ENCODE measurements around the gene GRID2.

DNA sequence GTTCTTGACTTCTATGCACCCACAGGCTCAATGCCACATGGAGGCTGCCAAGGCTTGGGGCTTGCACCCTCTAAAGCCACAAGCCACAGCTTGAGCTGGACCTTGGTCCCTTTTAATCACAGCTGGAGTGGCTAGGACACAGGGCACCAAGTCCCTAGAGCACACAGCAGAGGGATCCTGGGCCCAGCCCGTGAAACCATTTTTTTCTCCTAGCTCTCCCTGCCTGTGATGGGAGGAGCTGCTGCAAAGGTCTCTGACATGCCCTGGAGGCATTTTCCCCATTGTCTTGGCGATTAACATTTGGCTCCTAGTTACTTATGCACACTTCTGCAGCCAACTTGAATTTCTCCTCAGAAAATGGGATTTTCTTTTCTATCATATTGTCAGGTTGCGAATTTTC lies 410.9 kb downstream of the GRID2 start:
- no peak for TF ChIP-seq SMC3 (IDR thresholded peaks at IDR 0.05; ENCODE audit: low read depth, low read length)
- no peak for TF ChIP-seq RFX5 (IDR thresholded peaks at IDR 0.05; ENCODE audit: low read depth, low read length)
- TF ChIP-seq, protein P1, sequence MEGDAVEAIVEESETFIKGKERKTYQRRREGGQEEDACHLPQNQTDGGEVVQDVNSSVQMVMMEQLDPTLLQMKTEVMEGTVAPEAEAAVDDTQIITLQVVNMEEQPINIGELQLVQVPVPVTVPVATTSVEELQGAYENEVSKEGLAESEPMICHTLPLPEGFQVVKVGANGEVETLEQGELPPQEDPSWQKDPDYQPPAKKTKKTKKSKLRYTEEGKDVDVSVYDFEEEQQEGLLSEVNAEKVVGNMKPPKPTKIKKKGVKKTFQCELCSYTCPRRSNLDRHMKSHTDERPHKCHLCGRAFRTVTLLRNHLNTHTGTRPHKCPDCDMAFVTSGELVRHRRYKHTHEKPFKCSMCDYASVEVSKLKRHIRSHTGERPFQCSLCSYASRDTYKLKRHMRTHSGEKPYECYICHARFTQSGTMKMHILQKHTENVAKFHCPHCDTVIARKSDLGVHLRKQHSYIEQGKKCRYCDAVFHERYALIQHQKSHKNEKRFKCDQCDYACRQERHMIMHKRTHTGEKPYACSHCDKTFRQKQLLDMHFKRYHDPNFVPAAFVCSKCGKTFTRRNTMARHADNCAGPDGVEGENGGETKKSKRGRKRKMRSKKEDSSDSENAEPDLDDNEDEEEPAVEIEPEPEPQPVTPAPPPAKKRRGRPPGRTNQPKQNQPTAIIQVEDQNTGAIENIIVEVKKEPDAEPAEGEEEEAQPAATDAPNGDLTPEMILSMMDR (conservative IDR thresholded peaks at IDR 0.05; ENCODE audit: low read depth, low read length): no peak
- TF ChIP-seq CEBPB (IDR thresholded peaks at IDR 0.05; ENCODE audit: low read depth, low read length): no peak
- TF ChIP-seq ELK1 (IDR thresholded peaks at IDR 0.05; ENCODE audit: borderline replicate concordance, low read depth, low read length): no peak
- no peak for TF ChIP-seq POLR2A (IDR thresholded peaks at IDR 0.05; ENCODE audit: low read depth, low read length)
- no peak for TF ChIP-seq RAD21 (IDR thresholded peaks at IDR 0.05; ENCODE audit: low read length)
- TF ChIP-seq, protein P2, sequence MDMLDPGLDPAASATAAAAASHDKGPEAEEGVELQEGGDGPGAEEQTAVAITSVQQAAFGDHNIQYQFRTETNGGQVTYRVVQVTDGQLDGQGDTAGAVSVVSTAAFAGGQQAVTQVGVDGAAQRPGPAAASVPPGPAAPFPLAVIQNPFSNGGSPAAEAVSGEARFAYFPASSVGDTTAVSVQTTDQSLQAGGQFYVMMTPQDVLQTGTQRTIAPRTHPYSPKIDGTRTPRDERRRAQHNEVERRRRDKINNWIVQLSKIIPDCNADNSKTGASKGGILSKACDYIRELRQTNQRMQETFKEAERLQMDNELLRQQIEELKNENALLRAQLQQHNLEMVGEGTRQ (IDR thresholded peaks at IDR 0.05; ENCODE audit: low read depth, low read length): no peak
- no peak for TF ChIP-seq MAZ (IDR thresholded peaks at IDR 0.05; ENCODE audit: borderline replicate concordance, low read depth, low read length)
- no peak for TF ChIP-seq FOS (IDR thresholded peaks at IDR 0.05; ENCODE audit: low read depth, low read length)
- TF ChIP-seq MXI1 (IDR thresholded peaks at IDR 0.05; ENCODE audit: borderline replicate concordance, low read depth, low read length): no peak
- no peak for TF ChIP-seq CHD1 (IDR thresholded peaks at IDR 0.05; ENCODE audit: low read depth, low read length)
